Fibroblast of pulmonary artery (primary cell): Measurements from ENCODE around the gene COMT.

Source experiments
- DNase-seq: peaks from one replicate; pipeline ENCODE4 v3.0.0-alpha.2; 2010; ENCODE audit warnings: low read depth
- H3K4me3 ChIP-seq: replicated peaks from 2 replicates; pipeline ENCODE4 v1.5.1; 2011; ENCODE audit warnings: low read depth, mild to moderate bottlenecking, control low read depth, low read length, moderate library complexity
- TF ChIP-seq, protein P1 (sequence below): IDR thresholded peaks from 2 replicates; pipeline ENCODE4 v1.5.1; 2011; ENCODE audit warnings: mild to moderate bottlenecking, control low read depth, low read length, inconsistent platforms; ENCODE audit errors: missing control alignments

Gene COMT

GRCh38 chr22:20015187-20015625 is 73.6 kb downstream of the COMT start:
- no peak for DNase-seq
- TF ChIP-seq, protein P1, sequence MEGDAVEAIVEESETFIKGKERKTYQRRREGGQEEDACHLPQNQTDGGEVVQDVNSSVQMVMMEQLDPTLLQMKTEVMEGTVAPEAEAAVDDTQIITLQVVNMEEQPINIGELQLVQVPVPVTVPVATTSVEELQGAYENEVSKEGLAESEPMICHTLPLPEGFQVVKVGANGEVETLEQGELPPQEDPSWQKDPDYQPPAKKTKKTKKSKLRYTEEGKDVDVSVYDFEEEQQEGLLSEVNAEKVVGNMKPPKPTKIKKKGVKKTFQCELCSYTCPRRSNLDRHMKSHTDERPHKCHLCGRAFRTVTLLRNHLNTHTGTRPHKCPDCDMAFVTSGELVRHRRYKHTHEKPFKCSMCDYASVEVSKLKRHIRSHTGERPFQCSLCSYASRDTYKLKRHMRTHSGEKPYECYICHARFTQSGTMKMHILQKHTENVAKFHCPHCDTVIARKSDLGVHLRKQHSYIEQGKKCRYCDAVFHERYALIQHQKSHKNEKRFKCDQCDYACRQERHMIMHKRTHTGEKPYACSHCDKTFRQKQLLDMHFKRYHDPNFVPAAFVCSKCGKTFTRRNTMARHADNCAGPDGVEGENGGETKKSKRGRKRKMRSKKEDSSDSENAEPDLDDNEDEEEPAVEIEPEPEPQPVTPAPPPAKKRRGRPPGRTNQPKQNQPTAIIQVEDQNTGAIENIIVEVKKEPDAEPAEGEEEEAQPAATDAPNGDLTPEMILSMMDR = no peak

DNA sequence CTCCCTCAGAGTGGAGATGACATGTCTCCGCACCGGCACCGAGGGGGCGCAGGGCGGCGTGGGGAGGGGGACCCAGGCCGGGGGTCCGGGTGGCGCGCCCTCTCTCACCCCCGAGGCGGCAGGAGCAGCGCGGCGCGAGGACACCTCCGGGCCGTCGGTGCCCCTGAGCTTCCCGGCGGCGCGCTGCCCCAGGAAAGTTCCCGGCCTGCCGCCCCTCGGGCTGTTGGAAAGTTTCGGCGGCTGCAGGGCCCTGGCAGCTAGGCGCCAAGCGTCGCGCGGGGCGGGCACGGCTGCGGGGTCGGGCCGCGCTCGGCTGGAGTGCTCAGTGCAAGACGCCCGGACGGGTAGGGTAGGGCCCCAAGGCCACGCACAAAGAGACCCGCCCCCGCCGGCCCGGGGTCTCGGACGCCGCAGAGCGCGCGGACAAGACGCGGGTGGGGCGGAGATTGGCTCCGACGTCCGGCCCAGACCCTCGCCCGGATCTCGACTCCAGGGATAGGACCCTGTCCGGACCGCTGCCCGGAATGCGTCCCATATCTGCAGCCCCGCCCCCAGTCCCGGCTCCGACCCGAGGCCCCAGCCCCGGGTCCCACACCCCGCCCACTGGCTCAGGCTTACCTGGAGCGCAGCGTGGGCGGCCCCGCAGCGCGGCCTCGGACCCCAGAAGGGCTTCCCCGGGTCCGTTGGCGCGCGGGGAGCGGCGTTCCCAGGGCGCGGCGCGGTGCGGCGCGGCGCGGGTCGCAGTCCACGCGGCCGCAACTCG is 74.6 kb downstream of the COMT start:
- no peak for DNase-seq
- TF ChIP-seq, protein P1 = no peak
- H3K4me3 ChIP-seq = peak overlapping the region; percentile 58

More at GRCh38 chr22:20015187-20015625, 73.6 kb downstream of the COMT start:
- H3K4me3 ChIP-seq = no peak overlapping the region

GRCh38 chr22:20016734-20017621 is 75.4 kb downstream of the COMT start, which contains the start of gene ARVCF:
TSS of gene ARVCF (minus strand) at chr22:20016823. CDS start at chr22:19990794, 26,029 bp downstream.
- peak; percentile 89 for DNase-seq
- peak within 1 kb of the TSS; percentile 58 for H3K4me3 ChIP-seq
- TF ChIP-seq, protein P1 = no peak

DNA sequence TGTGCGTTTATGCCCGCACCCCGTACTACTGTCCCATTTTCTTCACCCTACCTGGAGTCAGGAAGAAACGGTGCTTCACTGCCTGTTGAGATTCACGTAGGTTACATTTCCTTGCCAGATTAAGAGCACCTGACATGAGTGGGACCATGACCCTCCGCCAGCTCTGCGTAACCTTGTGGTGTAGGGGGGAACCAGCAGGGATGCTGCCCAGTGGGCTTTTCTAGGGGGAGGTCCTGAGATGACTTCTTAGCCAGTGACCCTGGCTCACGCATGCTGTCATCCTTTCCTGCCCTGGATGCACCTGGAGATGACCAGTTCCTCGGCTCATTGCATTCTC is 76.0 kb downstream of the COMT start:
- H3K4me3 ChIP-seq = no peak overlapping the region
- TF ChIP-seq, protein P1 = no peak
- DNase-seq = no peak

DNA sequence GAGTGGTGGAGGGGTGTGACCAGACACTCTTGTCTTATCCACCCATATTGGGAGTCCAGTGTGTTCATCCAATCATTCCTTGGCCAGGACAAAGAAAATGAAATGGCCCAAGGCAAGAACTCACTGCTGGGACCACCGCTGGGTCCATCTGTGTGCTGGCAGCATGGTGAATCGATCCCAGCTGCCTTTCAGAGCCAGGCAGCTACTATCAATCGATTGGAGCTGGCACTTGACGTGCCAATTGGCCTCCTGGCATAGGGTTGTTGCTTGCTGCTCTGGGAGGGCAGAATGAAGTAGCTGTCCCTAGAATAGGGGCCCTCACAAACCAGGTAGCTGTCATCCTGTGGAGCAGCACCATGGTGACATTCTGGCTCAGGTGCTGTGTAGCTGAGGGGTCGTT is 76.4 kb downstream of the COMT start:
- TF ChIP-seq, protein P1 = no peak
- no peak overlapping the region for H3K4me3 ChIP-seq
- DNase-seq = no peak
